GM21360 (cell line): Measurements from ENCODE around the gene MYCN.
"Not testable (repeated sequence)": the region's sequence is repeated elsewhere in the genome, so short reads cannot be mapped to it uniquely, and the experiment has no call there.

Experiments
- ATAC-seq: cut with Tn5 transposase; IDR thresholded peaks from one replicate; pipeline ENCODE4 v1.9.1; 2021; ENCODE audit warnings: mild to moderate bottlenecking, moderate library complexity; ENCODE audit not compliant: unreplicated experiment

MYCN gene

GRCh38 chr2:15939854-15940660 is at the start of gene MYCN:
Gene MYCN (plus strand): TSS chr2:15940550. CDS start chr2:15942065, 1,515 bp downstream.
- peak; percentile 64 for ATAC-seq

DNA sequence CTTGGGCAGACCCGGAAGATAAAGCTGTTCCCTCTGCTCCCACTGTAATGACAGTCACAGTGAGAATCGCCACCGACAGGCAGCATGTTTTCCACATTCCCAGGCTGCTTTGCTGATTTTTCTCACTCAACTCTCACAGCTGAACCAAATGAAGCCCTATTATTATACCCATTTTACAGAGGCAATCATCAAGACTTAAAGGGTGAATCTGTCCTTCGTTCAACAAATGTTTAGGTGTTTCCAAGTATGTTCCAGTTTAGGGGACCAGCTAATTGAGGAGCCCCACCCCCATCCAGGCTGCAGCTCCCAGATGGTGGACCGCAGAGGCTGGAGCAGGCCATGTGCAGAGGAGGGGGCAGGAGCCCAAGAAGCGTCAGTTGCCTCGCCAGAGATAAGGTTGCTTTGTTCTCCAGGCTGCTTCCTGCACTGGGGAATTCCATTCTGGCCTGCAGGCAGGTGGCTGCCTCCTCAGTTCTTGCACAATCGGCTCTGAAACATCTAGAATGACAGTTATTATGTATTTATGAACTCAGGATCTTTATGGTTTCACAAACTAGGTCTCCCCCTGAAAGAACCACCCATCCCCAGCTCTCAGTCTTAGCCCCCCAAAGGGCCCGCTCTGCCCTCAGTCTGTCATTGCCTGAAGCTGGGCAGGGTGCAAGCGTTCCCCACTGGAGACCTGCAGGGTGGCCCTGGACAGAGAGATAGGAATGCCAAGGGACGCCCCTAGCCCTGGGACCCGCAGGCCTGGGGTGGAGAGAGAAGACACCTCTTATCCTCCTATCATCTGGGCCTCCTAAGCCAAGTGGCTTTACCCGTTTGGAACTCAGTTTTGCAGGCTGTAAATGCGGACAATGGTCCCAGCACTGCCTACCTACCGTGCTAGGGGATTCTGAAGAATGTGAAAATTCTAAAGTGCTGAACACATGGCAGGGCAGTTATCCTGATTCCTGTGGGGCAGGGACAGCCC is 49.1 kb upstream of the MYCN start:
- ATAC-seq, result no peak

DNA sequence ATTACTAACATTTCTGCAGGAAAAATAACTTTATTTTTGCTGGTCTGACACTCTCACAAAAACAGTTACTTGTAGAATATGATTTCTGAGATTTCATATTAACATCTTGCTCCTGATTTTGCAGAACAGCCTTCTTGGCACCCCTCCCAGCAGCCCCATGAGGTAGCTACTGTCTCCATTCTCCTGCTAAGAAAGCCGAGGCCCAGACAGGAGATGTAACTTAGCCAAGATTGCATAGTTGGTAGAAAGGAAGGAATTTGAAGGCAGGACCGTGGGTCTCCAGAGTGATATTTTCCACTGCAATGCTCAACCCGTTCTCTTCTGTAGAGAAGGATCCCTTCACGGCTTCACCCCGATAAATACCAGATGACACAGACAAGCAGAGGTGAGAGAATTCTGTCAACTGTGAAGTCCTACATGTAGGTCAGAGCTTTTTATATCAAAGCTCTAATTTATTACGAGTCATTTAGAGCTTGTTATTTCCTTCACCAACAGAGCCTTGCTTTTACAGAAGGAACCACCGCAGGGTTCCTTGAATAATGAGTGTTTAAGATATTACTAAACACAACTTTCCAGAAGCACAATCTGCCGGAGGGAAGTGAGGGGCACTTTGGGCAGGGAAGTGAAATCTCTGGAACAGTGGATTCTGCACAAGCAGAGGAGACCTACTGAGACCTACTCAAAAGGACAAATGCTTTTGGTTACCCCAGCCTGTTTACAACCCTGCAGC is 48.0 kb upstream of the MYCN start:
- ATAC-seq, result no peak

- ATAC-seq, result no peak
Measured at GRCh38 chr2:15893085-15893484, 47.3 kb upstream of the MYCN start.

DNA sequence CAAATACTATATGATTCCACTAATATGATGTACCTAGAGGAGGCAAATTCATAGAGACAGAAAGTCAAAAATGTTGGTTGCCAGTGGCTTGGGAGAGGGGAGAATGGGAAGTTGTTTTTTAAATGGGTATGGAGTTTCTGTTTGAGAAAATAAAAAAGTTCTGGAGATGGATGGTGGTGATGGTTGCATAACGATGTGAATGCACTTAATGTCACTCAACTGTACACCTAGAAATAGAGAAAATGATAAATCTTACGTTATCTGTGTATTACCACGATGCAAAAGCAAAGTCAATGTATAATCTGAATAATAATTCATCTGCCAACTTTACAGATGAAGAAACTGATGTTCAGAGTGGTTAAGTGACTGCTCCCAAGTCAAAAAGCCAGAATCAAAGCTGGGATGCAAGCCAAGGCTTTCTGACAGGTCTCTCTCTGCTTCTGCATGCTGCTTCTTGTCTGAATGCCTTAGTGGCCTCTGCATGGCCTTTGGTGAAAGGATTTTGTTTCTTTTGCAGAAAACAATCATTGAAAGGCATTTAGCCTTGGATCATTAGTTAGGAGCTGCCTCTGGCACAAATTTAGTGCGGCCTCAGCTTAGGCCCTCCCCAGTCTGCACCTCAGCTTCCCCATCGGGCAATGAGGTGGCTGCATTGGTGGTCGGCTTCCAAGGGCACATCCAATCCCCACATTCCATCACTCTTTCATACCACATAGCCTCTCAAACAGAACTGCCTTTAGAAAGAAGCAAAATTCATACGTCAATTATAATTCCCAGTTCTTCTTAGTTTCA is 46.5 kb upstream of the MYCN start:
- ATAC-seq, result no peak

GRCh38 chr2:15894481-15895144 is 45.7 kb upstream of the MYCN start:
- ATAC-seq, result no peak

- no peak for ATAC-seq
Measured at GRCh38 chr2:15895615-15896469, 44.5 kb upstream of the MYCN start.

- ATAC-seq, result no peak
Measured at GRCh38 chr2:15896859-15897258, 43.5 kb upstream of the MYCN start.

DNA sequence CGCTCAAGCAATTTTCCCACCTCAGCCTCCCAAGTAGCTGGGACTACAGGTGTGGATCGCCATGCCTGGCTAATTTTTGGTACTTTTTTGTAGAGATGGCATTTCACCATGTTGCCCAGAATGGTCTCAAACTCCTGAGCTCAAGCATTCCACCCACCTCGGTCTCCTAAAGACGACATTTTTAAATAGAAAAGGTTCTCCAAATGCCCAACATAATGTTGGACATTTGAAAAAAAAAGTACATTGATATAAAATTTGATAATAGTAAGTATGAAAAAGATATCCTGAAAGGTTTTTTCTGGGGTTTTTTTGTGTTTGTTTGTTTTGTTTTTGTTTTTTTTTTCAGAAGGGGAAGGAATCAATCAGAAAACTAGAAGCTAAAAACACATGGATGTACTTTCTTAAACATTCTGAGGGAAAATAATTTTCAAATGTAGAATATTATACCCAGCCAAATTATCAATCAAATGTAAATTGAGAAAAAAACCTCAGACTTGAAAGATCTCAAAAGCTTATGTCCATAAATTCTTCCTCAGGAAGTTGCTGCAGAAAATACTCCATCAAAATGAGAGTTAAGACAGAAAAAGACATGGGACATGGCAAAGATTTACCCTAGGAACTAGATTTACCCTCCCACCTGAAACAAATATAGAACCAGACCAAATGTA is 42.8 kb upstream of the MYCN start:
- ATAC-seq, result no peak

DNA sequence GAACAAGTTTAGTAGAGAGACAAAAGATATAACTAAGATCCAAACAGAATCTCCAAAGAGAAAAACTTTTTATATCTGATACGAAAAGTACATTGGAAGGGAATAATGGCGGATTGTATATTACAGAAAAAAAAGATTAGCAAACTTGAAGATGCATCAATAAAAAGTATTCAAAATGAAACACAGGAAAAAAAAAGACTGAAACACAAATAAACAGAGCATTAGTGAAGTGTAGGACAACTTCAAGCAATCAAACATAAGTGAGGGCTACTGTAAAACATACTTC is 41.1 kb upstream of the MYCN start:
- no peak for ATAC-seq

DNA sequence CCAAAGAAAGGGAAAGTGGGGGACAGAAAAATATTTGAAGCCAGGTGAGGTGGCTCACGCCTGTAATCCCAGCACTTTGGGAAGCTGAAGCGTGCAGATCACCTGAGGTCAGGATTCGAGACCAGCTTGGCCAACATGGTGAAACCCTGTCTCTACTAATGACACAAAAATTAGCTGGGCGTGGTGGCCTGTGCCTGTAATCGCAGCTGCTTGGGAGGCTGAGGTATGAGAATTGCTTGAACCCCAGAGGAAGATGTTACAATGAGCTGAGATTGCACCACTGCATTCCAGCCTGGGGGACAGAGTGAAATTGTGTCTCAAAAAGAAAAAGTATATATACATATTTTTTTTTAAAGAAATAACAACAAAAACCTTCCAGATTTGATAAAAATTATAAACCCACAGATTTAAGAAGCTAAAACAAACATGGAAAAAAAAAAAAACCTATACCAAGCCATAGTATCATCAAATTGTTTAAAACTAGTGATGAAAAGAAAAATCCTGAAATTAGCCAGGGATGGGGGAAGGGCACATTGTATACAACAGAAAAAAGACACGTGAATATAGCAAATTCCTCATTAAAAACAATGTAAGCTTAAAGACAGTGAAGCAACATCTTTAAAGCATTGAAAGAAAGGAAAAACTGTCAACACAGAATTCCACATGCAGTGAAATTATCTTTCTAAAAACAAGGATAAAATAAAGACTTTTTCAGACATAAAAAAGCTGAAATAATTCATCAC is 40.4 kb upstream of the MYCN start:
- ATAC-seq, result no peak

DNA sequence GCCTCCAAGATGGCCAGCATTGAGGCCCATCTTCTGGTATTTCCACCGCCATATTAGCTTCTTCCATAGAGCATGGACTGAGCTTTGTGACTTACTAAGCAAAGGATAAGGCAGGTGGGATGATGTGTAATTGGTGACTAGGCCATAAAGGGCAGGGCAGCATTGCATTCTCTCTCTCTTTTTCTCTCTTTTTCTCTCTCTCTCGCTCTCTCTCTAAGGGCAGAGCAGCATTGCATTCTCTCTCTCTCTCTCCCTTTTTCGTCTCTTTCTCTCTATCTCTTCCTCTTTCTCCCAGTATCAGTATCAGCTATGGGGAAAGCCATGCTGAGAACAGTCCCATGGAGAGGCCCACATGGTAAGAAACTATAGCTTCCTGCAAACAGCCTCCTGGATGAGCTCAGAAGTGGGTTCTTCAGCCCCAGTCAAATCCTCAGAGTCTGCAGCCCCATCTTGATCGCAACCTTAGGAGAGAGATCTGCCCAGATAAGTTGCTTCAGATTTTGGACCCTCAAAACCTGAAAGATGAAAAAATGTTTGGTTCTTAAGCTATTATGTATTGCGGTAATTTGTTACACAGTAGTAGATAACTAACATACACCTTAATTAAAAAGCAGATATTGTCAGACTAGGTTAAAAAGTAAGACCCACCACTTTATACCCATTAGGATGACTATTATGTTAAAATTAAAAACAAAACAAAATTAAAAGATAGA is 39.1 kb upstream of the MYCN start:
- no peak for ATAC-seq

GRCh38 chr2:15901808-15902130 is 38.6 kb upstream of the MYCN start:
- ATAC-seq, result no peak

DNA sequence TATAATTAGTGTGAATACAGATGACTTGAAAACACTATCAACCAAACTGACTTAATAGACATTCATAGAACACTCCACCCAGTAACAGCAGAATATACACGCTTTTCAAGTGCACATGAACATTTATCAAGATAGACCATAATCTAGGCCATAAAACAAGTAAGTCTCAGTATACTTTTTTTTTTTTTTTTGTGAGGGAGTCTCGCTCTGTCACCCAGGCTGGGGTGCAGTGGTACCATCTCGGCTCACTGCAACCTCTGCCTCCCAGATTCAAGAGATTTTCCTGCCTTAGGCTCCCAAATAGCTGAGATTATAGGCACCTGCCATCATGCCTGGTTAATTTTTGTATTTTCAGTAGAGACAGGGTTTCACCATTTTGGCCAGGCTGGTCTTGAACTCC is 36.4 kb upstream of the MYCN start:
- not testable (repeated sequence) for ATAC-seq

- no peak for ATAC-seq
Measured at GRCh38 chr2:15905267-15905645, 35.1 kb upstream of the MYCN start.

DNA sequence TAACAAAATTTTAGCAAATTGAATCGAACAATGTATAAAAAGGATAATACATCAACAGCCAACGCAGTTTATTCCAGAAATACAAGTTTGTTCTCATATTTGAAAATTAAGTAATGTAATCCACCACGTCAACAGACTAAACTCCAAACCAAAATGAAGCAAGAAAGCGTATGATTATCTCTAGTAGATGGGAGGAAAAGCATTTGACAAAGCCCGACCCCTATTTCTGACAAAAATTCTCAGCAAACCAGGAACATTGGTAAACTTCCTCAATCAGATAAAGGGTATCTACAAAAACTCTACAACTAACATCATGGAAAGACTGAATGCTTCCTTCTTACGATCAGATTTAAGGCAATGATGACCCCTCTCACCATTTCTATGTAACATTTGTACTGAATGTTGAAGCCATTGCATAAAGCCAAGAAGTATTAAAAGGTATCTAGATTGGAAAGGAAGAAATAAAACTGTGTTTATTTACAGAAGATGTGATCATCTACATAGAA is 34.3 kb upstream of the MYCN start:
- no peak for ATAC-seq

GRCh38 chr2:15906778-15907177 is 33.6 kb upstream of the MYCN start:
- no peak for ATAC-seq
